CD4-positive, alpha-beta T cell treated with Interleukin-21 for 1 hour (primary cell): Measurements from ENCODE around the gene PARD3.

ENCODE experiments used
- DNase-seq: peaks from one replicate; pipeline ENCODE4 v3.0.0-alpha.2; 2020

Gene PARD3

DNA sequence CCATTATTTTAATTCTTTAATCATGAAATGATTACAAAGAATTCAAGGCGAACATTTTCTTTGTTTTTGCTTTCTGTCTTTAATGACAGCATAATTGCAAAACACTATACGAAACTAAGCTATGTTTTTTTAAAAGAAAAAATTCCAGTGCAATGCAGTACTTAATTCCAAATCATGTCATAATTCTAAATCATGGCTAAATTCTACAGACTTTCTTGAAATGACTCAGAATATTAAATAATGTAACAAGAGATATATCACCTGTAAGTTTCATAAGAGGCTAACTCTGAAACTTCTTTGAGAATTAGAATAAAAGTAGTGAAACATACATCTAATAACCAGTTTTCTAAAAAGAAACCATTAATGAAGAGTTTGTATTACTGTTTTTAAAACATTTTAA lies 671.6 kb downstream of the PARD3 start:
- DNase-seq: no peak

DNA sequence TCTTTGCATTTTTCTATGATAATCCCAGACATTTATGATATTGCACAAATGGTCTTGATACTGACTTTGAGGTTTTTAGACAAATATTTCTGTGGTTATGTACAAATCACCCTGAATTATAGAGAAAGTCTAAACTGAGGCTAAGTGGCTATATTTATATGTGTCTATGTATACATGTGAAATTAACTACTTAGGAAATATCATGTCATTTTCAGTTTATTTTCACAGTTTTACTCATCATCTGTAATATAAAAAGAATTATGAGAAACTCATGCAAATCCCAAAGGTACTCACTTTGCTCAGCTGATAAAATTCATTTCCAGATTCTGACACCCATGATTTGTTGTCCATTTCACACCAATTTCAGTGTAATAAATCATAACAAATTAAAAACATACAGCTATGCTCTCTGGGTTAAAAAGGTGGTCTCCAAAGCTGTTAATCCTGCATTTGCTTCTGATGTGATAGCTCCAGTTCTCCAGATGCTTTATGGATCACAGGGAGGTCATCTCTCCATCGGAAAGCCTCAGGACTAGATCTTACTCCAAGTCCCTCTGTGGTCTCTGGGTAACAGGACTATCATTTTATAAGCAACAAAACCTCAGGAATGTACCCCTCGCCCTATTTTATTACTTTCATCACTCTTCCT lies 673.9 kb downstream of the PARD3 start:
- no peak for DNase-seq

DNA sequence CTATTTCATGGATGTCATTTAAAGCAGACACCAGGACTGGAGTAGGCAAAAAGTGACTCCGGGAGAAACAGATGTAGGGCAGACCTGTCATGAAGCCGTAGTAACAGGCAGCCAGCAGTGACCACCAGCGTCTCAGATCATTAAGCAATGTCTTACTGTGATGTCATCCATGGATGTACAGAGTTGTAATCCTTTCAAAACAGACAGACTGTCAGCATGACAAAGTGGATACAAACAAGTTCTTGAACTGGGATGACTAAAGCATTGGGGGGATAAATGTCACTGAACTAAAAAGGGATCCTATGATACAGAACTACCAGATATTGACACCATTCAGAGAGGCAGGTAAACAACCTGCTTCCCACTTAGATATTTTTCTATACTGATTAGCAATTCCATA lies 675.5 kb downstream of the PARD3 start:
- DNase-seq: no peak

DNA sequence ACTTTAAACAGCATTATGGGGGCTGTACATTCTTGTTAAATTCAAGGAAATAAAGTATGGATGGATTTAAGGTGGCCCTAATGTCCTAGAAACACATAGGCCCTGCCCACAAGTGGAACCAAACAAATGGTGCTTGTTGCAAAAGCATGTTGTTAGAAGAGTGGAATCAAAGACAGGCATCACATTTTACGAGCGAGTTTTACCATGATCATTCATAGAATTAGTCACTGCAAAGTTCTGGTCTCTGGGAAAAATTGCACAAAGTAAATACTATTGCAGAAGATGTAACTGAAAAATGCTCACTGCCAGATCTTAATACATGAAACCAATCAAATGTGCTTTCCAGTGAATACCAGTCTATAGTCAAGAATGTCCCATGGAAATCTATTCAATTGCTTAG lies 677.1 kb downstream of the PARD3 start:
- no peak for DNase-seq

DNA sequence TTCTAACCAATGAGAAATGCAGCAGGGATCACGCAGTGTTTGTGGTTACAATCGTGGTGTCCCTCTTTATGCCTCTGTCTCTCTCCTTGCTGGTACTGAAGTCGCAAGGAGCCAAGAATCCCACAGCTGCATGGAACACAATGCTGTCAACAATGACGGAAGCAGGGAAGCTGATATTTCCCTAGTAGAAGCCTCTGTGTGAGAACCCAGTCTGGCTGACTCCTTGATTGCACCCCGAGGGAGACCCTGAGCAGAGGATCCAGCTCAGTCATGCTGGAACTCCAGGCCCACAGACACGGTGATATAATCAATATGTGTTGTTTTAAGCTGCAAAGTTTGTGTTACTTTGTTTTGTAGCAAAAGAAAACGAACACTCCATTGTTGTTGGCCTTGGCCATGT lies 677.9 kb downstream of the PARD3 start:
- DNase-seq: no peak

DNA sequence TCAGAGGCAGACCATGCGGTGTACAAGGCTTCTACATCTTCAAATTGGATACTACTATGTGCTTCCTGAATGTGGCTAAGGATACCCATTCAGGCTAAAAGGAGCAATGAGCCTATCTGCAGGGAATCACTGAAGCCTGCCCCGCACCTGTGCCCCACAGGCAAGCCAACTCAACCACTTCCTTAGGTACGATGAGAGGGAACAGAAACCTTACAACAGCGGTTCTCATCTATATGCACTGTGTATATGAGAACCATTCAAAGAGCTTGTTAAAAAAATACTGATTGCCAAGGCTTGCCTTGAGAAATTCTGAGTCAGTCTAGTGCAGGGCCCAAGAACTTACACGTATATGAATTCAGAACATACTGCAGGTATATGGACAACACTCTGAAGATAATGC lies 679.6 kb downstream of the PARD3 start:
- DNase-seq: no peak

DNA sequence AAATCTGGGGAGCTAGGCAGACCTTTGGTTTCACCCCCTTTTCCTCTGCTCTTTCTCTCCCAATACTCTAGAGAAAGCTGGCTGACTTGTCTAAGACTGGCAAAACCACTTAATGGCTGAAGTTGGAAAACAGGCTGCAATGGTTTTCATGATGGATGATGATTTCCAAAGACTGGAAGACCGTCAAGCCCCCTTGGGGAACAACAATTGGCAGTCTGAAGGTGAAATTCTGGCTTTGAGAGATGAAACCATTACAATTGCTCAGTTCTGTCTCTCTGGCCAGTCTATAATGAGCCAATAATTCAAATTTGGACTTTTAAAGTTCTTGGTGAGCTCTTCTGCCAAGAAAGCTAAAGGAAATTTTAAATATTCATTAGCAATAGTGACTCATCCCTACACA lies 680.5 kb downstream of the PARD3 start:
- DNase-seq: no peak

DNA sequence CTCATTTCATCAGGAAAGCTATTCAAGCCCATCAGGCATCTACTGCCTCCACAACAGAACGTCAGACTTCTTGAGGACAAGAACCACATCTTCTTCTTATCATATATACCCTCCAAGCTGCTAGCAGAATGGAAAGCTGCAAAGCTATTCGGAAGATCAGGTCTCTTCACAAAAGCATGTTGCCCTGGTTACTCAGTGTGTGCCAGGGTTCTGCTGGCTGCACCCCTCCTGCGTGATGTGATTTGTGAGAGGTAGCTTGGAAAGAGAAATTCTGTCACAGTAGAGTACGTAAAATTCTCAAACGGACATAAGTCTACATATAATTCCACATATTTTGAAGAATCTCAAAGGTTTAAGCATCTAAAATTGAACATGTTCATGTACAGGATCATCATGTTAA lies 681.7 kb downstream of the PARD3 start:
- no peak for DNase-seq

DNA sequence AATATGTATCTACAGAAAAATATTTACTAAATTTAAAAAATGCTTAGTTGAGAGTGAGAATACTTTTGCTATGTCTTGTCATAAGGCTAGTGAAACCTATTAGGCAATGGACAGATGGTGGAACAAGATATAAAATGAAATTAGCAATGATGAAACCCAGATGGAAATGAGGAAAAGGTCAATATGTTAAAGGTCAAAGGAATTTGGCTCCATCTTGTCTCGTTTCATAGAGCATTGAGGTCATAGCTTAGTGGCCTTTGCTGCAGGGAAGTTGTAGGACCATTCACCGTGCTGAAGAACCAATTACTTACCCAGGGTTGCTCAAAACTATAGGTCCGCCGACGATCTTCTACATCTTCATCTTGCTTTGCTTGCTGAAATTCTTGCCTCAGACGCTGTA lies 683.9 kb downstream of the PARD3 start:
- no peak for DNase-seq

DNA sequence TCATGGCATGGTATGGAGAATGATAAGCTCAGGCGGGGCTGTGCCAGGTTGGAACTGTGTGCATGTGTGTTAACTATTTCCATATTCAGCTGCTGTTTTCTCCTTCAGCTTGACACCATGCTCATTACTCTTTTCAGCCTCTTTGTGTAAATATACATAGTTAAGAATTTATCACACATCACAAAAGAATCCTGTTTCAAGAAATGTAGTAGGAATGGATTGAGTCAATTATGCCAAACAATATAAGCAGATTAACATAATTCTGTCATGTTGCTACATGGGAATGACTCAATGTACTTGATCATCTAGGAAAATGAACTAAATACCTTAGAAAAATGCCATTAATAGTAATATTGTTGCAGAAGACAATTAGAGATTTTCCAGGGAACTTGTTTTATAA lies 687.4 kb downstream of the PARD3 start:
- DNase-seq: no peak

DNA sequence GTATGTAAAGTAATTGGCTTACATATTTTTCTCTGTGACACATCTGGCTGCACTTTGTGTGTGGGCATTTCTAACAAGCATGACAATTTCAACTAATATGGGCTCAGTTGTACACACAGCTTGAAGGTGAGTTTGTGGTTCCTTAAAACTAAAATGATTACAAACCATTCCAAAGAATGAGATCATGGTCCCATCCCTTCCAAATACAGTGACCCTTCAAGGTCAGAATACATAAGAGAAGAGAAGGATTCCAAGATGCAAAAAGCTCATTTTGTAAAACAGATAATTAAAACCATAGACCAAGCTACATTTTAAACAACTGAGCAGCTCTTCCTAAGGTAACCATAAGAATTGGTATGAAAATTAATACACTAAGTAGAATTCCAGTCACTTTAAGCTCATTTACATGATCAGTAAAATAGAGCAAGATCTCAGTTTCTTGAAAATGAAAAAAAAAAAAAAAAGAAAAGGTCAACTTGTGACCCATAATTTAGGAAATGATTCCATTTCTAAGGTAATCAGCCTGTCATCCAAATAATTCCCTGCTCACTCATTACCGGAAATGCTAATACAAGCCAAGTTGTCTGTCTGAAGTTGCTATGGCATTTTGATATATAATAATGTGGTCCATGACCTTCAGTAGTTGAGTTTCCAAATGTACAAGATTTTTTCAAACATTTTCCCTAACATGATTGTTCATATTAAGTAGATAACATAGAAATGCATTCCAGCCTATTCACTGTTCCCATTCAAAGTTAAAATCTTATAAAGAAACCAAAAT lies 688.5 kb downstream of the PARD3 start:
- DNase-seq: no peak

DNA sequence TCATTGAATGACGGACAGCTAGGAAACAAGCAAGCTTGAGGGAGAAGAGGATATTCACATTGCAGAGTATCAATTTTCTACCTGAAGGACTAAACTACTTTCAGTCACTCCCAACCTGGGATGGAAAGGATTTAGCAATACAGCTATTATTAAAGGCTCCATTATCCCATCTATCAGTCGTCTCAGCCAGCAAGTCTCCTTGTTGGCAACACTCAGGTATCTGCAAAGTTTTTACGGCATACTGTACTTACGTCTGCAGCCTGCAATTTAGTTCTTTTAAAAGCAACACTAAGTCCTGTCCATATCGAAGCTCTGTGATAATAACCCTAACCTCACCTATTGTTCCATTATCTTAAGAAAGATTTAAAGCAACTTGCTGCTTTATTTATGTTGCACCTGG lies 689.4 kb downstream of the PARD3 start:
- DNase-seq: no peak

DNA sequence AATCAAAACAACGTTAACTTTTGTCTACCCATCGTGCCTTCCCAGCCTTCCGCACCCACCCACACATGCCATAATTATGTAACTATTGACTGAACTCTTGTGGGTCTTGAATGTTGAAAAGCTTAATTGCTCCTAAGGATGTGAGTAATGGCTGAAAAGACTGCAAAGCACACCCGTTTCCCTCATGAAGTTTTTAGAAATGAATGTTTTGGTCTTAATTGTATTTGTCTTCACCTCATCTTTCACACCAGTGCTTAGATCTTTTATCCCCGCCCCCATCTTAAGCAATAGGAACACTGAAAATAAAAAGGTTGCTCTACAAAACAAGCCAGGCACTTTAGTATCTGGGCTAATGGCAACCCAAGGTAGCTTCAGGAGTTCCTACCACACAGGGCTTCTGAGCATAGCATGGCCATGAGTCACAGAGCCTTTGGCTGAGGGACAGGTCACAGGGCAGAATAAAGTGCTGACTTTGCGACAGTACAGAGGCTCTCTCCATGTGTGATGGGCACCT lies 690.5 kb downstream of the PARD3 start:
- no peak for DNase-seq

DNA sequence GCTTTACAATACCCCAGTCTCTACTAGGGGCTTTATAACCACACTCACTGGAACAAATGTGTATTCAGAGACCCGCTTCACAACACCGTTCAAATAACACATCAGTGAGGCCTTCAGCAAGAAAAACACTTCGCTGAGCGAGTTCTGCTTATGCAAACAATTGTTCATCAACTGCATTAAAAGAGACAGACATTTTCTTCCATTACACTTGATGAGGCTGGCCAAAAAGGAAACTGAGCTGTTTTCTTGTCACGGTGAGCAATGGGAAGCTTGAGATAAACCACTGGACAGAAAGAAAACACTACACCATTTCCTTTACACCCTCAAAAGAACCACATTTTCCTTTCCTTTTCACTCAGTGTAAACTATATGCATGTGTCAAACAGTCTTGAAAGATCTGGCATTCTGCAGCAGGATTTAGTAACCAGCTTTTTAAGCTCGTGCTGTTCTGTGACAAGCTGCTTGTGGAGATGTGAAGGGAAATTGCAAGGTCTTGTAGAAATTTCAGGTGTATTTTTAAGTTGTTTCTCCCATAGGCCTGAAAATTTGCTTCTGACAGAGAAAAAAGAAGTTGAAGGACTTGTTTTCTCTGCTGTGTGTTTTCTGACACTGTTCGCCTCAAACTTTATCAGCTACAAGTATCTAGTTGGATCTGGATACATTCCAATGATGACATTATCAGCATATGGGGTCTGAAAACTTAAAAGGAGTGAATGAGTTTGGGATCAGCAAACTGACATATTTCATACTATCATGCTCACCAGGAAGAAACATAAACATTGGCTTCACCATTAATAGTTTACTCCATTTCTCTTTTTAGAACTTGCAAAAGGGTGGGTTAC lies 693.1 kb downstream of the PARD3 start:
- DNase-seq: no peak

DNA sequence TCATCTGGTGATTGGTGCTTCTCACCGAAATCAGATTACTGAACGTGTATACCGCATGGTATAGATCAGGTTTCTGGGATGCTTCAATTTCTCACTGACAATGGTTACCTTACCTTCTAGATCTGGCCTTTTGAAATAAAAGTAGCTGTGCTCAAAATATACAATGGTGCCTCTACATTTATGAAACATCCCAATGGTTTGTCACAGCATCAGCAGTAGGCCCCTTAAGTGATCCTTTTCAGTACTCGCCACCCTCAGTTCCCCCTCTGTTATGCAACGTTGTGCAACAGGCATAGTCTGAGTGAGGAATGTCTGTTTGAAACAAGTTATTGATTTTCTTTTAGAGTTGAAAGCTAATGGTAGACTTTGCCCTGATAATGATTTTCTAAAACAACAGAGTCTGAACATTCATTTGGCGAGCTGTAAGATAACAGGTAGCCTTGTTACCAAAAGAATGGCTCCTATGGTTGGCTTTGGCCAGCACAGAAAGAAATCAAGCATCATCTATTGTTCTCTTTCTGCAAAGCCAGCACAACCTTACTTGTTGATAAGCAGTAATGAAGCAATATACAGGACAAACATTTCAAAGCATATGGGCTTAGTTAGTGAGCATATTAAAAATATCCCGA lies 693.9 kb downstream of the PARD3 start:
- DNase-seq: no peak

DNA sequence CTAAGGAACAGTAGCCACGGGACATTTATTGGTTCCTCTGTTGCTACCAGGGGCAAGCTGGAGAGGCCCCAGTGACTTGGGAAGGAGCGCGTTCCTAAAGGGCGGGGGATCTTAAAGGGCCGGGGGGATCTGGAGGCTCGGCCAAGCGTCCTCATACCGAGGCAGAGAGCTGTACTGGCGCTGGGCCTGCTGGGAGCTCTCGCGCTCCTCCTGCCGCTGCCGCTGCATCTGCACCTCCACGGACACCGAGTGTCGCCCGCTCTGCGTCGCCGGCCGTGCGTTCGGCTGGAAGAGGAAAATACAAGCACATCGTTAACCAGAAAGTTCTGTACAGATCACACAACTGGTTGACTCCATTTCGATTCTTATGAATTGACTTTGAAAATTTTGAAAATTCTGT lies 695.6 kb downstream of the PARD3 start:
- no peak for DNase-seq

DNA sequence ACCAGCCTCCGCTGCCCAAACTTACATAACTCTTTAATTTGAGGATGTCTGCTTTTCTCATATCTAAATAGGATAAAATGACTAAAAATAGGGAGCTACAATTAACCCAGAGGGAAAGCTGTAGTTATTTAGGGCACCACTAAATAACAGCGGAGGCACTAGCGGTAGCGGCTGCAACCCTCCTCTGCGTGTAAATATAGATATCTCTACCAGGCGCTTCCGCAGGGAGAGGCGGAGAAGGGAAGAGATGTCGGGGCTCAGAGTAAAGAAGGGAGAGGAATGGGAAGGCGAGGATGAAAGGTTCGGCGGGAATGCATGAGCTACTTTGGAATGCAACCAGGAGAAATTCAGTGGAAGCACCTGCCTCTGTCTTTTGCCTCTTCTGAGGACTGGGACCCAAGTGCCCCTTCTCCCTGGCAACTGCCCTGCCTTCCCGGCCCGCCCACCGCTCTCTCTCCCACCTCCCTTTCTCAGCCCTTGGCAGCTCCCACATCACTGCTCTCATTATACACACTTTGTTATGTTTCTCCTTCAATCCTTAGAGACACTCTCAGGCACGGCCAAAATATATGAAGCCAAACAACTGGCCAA lies 698.3 kb downstream of the PARD3 start:
- no peak for DNase-seq

DNA sequence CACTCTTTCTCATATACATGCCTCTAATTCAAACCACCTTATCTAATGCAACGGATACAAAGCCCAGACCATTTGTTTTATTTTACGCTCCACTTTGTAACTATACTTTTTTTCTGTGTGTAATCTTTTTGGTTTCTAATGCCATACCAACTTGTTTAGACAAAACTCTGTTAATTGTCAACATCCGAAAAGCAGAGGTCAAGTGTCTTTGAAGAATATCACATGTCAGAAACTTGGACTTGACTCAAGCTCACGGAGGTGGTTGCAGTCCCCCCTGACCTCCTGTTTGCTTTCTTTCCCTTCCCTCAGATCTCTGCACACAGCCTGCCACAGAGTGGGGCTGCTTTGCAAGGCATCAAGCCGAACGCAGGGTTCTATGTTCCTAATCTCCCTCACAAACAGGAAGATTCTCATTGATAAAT lies 698.9 kb downstream of the PARD3 start:
- no peak for DNase-seq

DNA sequence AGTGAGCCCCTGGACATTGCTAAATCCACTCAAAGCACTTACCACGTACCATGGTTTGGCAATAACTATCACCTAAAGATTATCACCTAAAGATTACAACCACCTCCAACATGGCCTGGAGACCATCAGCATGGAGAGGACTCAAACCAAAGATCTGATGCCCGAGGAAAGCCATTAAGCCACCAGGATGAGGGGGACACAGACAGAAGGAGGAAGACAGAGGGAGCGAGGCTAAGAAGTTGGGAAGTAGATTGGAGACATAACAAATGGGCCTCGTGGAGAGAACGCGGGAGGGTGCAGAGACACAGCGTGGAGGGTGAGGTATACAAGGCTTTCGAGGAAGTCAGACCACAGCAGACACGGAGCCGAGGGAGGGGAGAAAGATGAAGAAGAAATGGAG lies 700.2 kb downstream of the PARD3 start:
- no peak for DNase-seq

DNA sequence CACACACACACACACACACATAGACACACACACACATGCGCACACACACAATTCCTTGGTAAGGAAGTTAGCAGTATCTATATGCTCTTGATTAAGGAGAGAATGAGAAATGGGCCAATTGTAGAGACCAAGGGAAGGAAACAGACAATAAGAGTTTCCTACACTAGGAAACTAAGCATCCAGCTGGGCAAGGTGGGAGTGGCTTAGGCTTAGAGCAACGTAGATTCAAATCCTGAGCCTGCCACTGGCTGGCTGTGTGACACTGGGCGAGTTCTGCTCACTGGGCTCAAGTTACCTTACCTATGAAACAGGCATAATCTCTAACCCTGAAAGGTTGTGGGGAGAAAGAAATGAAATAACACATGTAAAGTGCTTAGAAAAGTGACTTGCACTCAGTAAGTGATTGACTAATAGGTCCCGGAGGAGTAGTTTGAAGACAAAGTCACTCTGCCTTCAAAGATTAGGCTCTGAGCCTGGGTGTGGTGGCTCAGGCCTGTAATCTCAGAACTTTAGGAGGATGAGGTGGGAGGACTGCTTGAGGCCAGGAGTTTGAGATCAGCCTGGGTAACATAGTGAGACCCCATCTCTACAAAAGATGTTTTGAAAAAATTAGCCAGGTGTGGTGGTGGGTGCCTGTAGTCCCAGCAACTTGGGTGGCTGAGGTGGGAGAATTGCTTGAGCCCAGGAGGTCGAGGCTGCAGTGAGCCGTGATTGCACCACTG lies 701.4 kb downstream of the PARD3 start:
- DNase-seq: no peak

DNA sequence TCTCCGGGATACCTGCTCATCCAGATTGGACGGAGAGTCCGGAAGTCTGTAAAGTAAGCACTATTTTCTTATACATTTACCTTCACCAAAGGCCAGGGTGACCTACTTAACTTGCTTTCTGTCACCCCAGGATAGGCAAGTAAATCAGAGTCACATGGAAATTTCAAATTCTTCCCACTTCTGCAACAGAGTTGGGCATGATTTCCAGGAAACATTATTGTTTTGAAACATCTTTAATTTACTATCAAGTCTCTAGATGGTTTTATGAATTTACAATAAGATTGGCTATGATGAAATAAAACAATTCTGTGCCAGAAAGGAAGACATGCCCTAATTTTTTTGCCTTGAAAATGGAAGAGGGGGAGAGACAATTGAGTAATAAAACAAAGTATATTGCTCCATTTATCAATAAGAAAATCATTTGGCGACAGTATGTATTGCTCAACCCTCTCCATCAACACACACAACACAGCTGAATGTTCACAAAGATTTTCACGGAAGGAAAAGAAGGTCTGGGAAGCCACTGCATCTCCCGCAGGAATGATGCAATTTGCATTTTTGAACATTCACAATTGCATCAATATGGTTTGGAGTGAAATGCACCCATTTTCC lies 702.8 kb downstream of the PARD3 start:
- DNase-seq: no peak

DNA sequence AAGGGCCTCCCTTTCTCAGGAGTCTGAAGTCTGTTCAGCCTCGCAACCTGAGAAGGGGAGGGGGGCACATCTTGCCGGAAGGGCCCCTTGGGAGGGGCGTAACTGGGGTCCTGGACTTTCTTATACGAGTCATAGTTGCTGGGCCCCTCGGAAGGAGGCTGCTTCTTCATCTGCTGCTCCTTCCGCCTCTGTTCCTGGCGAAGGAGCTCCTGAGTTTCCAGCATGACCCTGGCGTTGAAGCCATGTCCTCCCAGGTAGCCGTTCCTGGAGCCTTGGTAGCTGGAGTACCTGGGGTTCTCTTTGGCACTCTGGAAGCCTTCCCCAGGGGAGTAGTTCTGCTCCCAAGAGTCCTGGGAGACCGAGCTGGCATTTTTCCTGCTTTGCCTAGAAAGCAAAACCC lies 703.9 kb downstream of the PARD3 start:
- DNase-seq: no peak
